HepG2 (cell line): Measurements from ENCODE around the gene SLC16A3. TPM values are rescaled to one million over a fixed set of nuclear protein-coding genes. Genes with fewer than 3 reads are reported as not detected.
A peak's percentile ranks its signal among the peaks of the same experiment; 100 is the strongest.

Experiments used
- FOSL1 ChIP-seq: sonication (generic); formaldehyde crosslinking; IDR thresholded peaks from 2 replicates; pipeline ENCODE4 v1.9.0; 2021; ENCODE audit warnings: missing genetic modification reagents, borderline replicate concordance
- IKZF4 ChIP-seq: sonication (generic); formaldehyde crosslinking; IDR thresholded peaks from 2 replicates; pipeline ENCODE4 v1.5.1; 2020; ENCODE audit warnings: borderline replicate concordance, mild to moderate bottlenecking, low read depth, missing genetic modification reagents; ENCODE audit errors: not compliant biosample characterization
- KAT7 ChIP-seq: IDR thresholded peaks from 2 replicates; pipeline ENCODE4 v1.6.1; 2018; ENCODE audit warnings: borderline replicate concordance, missing compliant biosample characterization
- LRRFIP1 ChIP-seq: sonication (generic); formaldehyde crosslinking; conservative IDR thresholded peaks from 2 replicates; pipeline ENCODE4 v1.4.0; 2020; ENCODE audit warnings: missing genetic modification reagents
- MYPOP ChIP-seq: sonication (generic); formaldehyde crosslinking; IDR thresholded peaks from 2 replicates; pipeline ENCODE4 v1.8.1; 2023; ENCODE audit warnings: mild to moderate bottlenecking, moderate library complexity, missing genetic modification reagents
- NCOA2 ChIP-seq: sonication (generic); formaldehyde crosslinking; IDR thresholded peaks from 2 replicates; pipeline ENCODE4 v1.8.0; 2022; ENCODE audit warnings: inconsistent platforms
- PHF8 ChIP-seq: sonication (generic); formaldehyde crosslinking; IDR thresholded peaks from 2 replicates; pipeline ENCODE4 v1.5.0; 2020; ENCODE audit warnings: missing genetic modification reagents
- RBM39 ChIP-seq: fragments of 200-400 bp; formaldehyde crosslinking; IDR thresholded peaks from one replicate; pipeline ENCODE4 v1.6.1; 2018; ENCODE audit warnings: antibody characterized with exemption, mild to moderate bottlenecking, low read depth, low read length; ENCODE audit not compliant: poor library complexity, severe bottlenecking
- RCOR2 ChIP-seq: IDR thresholded peaks from 2 replicates; pipeline ENCODE4 v1.6.1; 2016; ENCODE audit warnings: missing biosample characterization, missing genetic modification reagents
- SALL2 ChIP-seq: sonication (generic); formaldehyde crosslinking; IDR thresholded peaks from 2 replicates; pipeline ENCODE4 v1.8.1; 2023; ENCODE audit warnings: mild to moderate bottlenecking, missing genetic modification reagents, inconsistent platforms
- SAP130 ChIP-seq: IDR thresholded peaks from 2 replicates; pipeline ENCODE4 v1.6.1; 2016; ENCODE audit warnings: low read depth
- SMAD3 ChIP-seq: sonication (generic); formaldehyde crosslinking; IDR thresholded peaks from 2 replicates; pipeline ENCODE4 v1.4.0; 2020; ENCODE audit warnings: missing genetic modification reagents
- U2AF1 ChIP-seq: fragments of 200-400 bp; formaldehyde crosslinking; optimal IDR thresholded peaks from 2 replicates; pipeline ENCODE3; 2017; ENCODE audit warnings: mild to moderate bottlenecking, low read depth, low read length
- ZFY ChIP-seq: sonication (generic); formaldehyde crosslinking; IDR thresholded peaks from 2 replicates; pipeline ENCODE4 v1.4.0; 2020; ENCODE audit warnings: missing genetic modification reagents
- ZNF234 ChIP-seq: sonication (generic); formaldehyde crosslinking; conservative IDR thresholded peaks from 2 replicates; pipeline ENCODE4 v1.5.1; 2020; ENCODE audit warnings: mild to moderate bottlenecking, missing genetic modification reagents
- ZNF556 ChIP-seq: sonication (generic); formaldehyde crosslinking; IDR thresholded peaks from 2 replicates; pipeline ENCODE4 v1.4.0; 2020; ENCODE audit warnings: mild to moderate bottlenecking, missing genetic modification reagents, borderline replicate concordance
- ZNF615 ChIP-seq: sonication (generic); formaldehyde crosslinking; IDR thresholded peaks from 2 replicates; pipeline ENCODE4 v1.5.0; 2020; ENCODE audit warnings: mild to moderate bottlenecking, missing genetic modification reagents, borderline replicate concordance
- ZNF644 ChIP-seq: IDR thresholded peaks from 2 replicates; pipeline ENCODE4 v1.6.1; 2016; ENCODE audit warnings: low read depth
- ZZZ3 ChIP-seq: sonication (generic); formaldehyde crosslinking; IDR thresholded peaks from 2 replicates; pipeline ENCODE4 v1.4.0; 2020; ENCODE audit warnings: missing genetic modification reagents, mild to moderate bottlenecking, borderline replicate concordance
- polyA plus RNA-seq, 8 experiments: library from polyadenylated mRNA; depleted of rRNA in 3 of 8; stranded (reverse) in 7 of 8; unstranded in 1 of 8; fragments of >200 nt; fragmentation: Illumina TruSeq in 4 of 8; extraction: Trizol in 4 of 8; gene quantifications; 2 replicates each; pipeline versions ENCODE4 v1.2.1 to v1.2.3, GENCODE V29; 2011 to 2016; ENCODE audit warnings: low read depth in 4 of 8, missing spikeins in 1 of 8, mixed read lengths in 1 of 8; ENCODE audit not compliant: insufficient read depth in 1 of 8
- total RNA-seq, 5 experiments: library from RNA; depleted of rRNA; stranded (reverse); fragments of >200 nt; fragmentation: Illumina TruSeq; extraction: Trizol; gene quantifications; 2 replicates each; pipeline ENCODE4 v1.2.3, GENCODE V29; 2016; ENCODE audit warnings: low read depth in 1 of 5
- TF ChIP-seq, protein P1 (sequence below): IDR thresholded peaks from 2 replicates; pipeline ENCODE4 v1.6.1; 2012; ENCODE audit warnings: low read depth, low read length, improper control_type of control experiment
- TF ChIP-seq, protein P2 (sequence below): IDR thresholded peaks from 2 replicates; pipeline ENCODE4 v1.6.1; 2012; ENCODE audit warnings: inconsistent platforms
- TF ChIP-seq, protein P3 (sequence below): sonication (generic); formaldehyde crosslinking; IDR thresholded peaks from 2 replicates; pipeline ENCODE4 v1.9.0; 2022; ENCODE audit warnings: missing genetic modification reagents, mild to moderate bottlenecking, borderline replicate concordance

The SLC16A3 gene
- total and polyA plus RNA-seq, 2 of the 13 experiments (the other 11 are each of a cell fraction or from before 2014, with no cell fraction given), result 242 to 349 TPM

DNA sequence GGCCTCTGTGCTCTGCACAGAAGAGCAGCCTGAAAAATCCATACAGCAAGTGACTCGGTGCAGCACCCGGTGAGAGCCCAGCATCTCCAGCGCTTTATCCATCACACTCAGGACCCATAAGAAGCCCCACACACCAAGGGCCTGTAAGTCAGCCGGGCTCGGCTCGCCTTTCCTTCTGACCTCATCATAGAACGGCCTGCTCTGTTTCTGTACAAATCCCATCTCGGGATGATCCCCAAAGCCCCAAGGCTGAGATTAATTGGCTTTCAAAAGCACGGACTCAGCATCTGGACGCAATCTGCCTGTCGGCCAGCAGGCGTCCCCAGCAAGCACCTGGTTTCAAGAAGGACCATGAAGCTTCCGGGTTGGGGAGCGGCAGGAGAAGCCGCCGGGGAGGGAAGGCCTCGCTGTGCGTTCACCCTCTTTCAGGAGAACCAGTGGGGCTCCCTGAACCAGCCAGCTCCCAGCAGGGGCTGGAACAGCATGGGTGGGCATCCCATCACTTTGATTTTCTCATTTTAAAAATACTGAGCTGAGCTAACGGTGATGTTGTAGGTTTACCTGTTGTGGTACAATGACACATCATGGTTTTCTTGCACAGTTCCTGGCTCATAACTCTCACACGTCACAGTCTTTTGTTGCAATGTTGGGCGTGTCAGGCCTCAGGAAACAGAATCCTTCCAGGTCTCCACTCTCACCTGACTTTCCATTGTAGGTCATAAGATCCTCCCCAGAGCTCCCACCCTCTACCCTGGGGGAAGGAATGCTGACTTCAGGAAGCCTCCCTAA, 22.9 kb upstream of the SLC16A3 start (continued):
- TF ChIP-seq, protein P1, sequence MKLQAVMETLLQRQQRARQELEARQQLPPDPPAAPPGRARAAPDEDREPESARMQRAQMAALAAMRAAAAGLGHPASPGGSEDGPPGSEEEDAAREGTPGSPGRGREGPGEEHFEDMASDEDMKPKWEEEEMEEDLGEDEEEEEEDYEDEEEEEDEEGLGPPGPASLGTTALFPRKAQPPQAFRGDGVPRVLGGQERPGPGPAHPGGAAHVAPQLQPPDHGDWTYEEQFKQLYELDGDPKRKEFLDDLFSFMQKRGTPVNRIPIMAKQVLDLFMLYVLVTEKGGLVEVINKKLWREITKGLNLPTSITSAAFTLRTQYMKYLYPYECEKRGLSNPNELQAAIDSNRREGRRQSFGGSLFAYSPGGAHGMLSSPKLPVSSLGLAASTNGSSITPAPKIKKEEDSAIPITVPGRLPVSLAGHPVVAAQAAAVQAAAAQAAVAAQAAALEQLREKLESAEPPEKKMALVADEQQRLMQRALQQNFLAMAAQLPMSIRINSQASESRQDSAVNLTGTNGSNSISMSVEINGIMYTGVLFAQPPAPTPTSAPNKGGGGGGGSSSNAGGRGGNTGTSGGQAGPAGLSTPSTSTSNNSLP, result 0 out of 2 replicates have a peak, but pooled peaks have one; percentile 42
- TF ChIP-seq U2AF1, result peak; percentile 75
- TF ChIP-seq FOSL1 (CRISPR knock-in tag), result no peak
- TF ChIP-seq RBM39, result peak; percentile 76
- TF ChIP-seq, protein P2, sequence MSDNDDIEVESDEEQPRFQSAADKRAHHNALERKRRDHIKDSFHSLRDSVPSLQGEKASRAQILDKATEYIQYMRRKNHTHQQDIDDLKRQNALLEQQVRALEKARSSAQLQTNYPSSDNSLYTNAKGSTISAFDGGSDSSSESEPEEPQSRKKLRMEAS, result peak; percentile 72; the same call in 1 of the 2 replicates
- TF ChIP-seq SMAD3 (CRISPR knock-in tag), result peak; percentile 95
- TF ChIP-seq ZNF644 (CRISPR knock-in tag), result no peak
- TF ChIP-seq SAP130 (CRISPR knock-in tag), result peak; percentile 97
- peak; percentile 36; the same call in 1 of the 2 replicates for TF ChIP-seq MYPOP (CRISPR knock-in tag)
- TF ChIP-seq ZZZ3 (CRISPR knock-in tag), result no peak
- 0 out of 2 replicates have a peak, but pooled peaks have one; percentile 21 for TF ChIP-seq LRRFIP1
- TF ChIP-seq, protein P3, sequence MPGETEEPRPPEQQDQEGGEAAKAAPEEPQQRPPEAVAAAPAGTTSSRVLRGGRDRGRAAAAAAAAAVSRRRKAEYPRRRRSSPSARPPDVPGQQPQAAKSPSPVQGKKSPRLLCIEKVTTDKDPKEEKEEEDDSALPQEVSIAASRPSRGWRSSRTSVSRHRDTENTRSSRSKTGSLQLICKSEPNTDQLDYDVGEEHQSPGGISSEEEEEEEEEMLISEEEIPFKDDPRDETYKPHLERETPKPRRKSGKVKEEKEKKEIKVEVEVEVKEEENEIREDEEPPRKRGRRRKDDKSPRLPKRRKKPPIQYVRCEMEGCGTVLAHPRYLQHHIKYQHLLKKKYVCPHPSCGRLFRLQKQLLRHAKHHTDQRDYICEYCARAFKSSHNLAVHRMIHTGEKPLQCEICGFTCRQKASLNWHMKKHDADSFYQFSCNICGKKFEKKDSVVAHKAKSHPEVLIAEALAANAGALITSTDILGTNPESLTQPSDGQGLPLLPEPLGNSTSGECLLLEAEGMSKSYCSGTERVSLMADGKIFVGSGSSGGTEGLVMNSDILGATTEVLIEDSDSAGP (CRISPR knock-in tag), result peak; percentile 63
- TF ChIP-seq NCOA2, result peak; percentile 52; the same call in 1 of the 2 replicates
- no peak for TF ChIP-seq IKZF4 (CRISPR knock-in tag)
- peak; percentile 63 for TF ChIP-seq PHF8 (CRISPR knock-in tag)
- TF ChIP-seq RCOR2 (CRISPR knock-in tag), result 0 out of 2 replicates have a peak, but pooled peaks have one; percentile 41
- TF ChIP-seq ZFY (CRISPR knock-in tag), result peak; percentile 84
- no peak for TF ChIP-seq ZNF234 (CRISPR knock-in tag)
- TF ChIP-seq ZNF556 (CRISPR knock-in tag), result peak; percentile 100
- peak; percentile 90; the same call in 1 of the 2 replicates for TF ChIP-seq KAT7 (CRISPR knock-in tag)
- 0 out of 2 replicates have a peak, but pooled peaks have one; percentile 32 for TF ChIP-seq ZNF615
- peak; percentile 45; the same call in 1 of the 2 replicates for TF ChIP-seq SALL2 (CRISPR knock-in tag)
